HEK293 (cell line): ENCODE data around the gene ELOVL5.

Experiments
- BCL11B ChIP-seq: fragments of 450-650 bp; formaldehyde crosslinking; IDR thresholded peaks from 2 replicates; pipeline ENCODE4 v1.5.1; 2016; ENCODE audit warnings: low read depth, missing biosample characterization, missing genetic modification characterization
- FEZF1 ChIP-seq: fragments of 450-650 bp; formaldehyde crosslinking; IDR thresholded peaks from 2 replicates; pipeline ENCODE4 v1.5.1; 2016; ENCODE audit warnings: missing biosample characterization, missing genetic modification characterization
- GLI4 ChIP-seq: fragments of 450-650 bp; formaldehyde crosslinking; IDR thresholded peaks from 2 replicates; pipeline ENCODE4 v1.5.1; 2016; ENCODE audit warnings: missing biosample characterization, missing genetic modification characterization
- GLIS1 ChIP-seq: fragments of 450-650 bp; formaldehyde crosslinking; IDR thresholded peaks from 2 replicates; pipeline ENCODE4 v1.5.1; 2016; ENCODE audit warnings: missing biosample characterization, missing genetic modification characterization
- GLIS2 ChIP-seq: fragments of 450-650 bp; formaldehyde crosslinking; IDR thresholded peaks from 2 replicates; pipeline ENCODE4 v1.5.1; 2016; ENCODE audit warnings: missing biosample characterization, missing genetic modification characterization
- KLF1 ChIP-seq: fragments of 450-650 bp; formaldehyde crosslinking; IDR thresholded peaks from 2 replicates; pipeline ENCODE4 v1.5.1; 2016; ENCODE audit warnings: missing biosample characterization, missing genetic modification characterization
- KLF7 ChIP-seq: fragments of 450-650 bp; formaldehyde crosslinking; IDR thresholded peaks from 2 replicates; pipeline ENCODE4 v1.5.1; 2016; ENCODE audit warnings: missing biosample characterization, missing genetic modification characterization, borderline replicate concordance
- KLF8 ChIP-seq: fragments of 450-650 bp; formaldehyde crosslinking; IDR thresholded peaks from 2 replicates; pipeline ENCODE4 v1.5.1; 2016; ENCODE audit warnings: missing biosample characterization, missing genetic modification characterization
- KLF9 ChIP-seq: fragments of 450-650 bp; formaldehyde crosslinking; IDR thresholded peaks from 2 replicates; pipeline ENCODE4 v1.5.1; 2016; ENCODE audit warnings: missing biosample characterization, missing genetic modification characterization, low read depth
- OVOL3 ChIP-seq: fragments of 450-650 bp; formaldehyde crosslinking; IDR thresholded peaks from 2 replicates; pipeline ENCODE4 v1.5.1; 2016; ENCODE audit warnings: missing biosample characterization, missing genetic modification characterization
- WT1 ChIP-seq: fragments of 450-650 bp; formaldehyde crosslinking; IDR thresholded peaks from 2 replicates; pipeline ENCODE4 v1.5.1; 2016; ENCODE audit warnings: missing biosample characterization, missing genetic modification characterization
- ZBTB17 ChIP-seq: fragments of 450-650 bp; formaldehyde crosslinking; IDR thresholded peaks from 2 replicates; pipeline ENCODE4 v1.5.1; 2016; ENCODE audit warnings: missing biosample characterization, missing genetic modification characterization
- ZBTB20 ChIP-seq: fragments of 450-650 bp; formaldehyde crosslinking; IDR thresholded peaks from 2 replicates; pipeline ENCODE4 v1.5.1; 2016; ENCODE audit warnings: missing biosample characterization, missing genetic modification characterization
- ZBTB44 ChIP-seq: fragments of 450-650 bp; IDR thresholded peaks from 2 replicates; pipeline ENCODE4 v1.5.1; 2018; ENCODE audit warnings: missing biosample characterization, mild to moderate bottlenecking, missing genetic modification characterization
- ZBTB49 ChIP-seq: fragments of 450-650 bp; formaldehyde crosslinking; IDR thresholded peaks from 2 replicates; pipeline ENCODE4 v1.5.1; 2016; ENCODE audit warnings: missing biosample characterization, missing genetic modification characterization, low read depth
- ZBTB8A ChIP-seq: fragments of 450-650 bp; formaldehyde crosslinking; IDR thresholded peaks from 2 replicates; pipeline ENCODE4 v1.5.1; 2016; ENCODE audit warnings: missing biosample characterization, missing genetic modification characterization
- ZFP69B ChIP-seq: fragments of 450-650 bp; formaldehyde crosslinking; IDR thresholded peaks from 2 replicates; pipeline ENCODE4 v1.5.1; 2016; ENCODE audit warnings: missing biosample characterization, missing genetic modification characterization
- ZIC2 ChIP-seq: fragments of 450-650 bp; formaldehyde crosslinking; IDR thresholded peaks from 2 replicates; pipeline ENCODE4 v1.5.1; 2016; ENCODE audit warnings: missing biosample characterization, missing genetic modification characterization
- ZNF211 ChIP-seq: fragments of 450-650 bp; formaldehyde crosslinking; IDR thresholded peaks from 2 replicates; pipeline ENCODE4 v1.5.1; 2016; ENCODE audit warnings: low read depth, missing biosample characterization, missing genetic modification characterization
- ZNF24 ChIP-seq: fragments of 450-650 bp; formaldehyde crosslinking; IDR thresholded peaks from 2 replicates; pipeline ENCODE4 v1.5.1; 2016; ENCODE audit warnings: missing biosample characterization, missing genetic modification characterization
- ZNF335 ChIP-seq: fragments of 450-650 bp; formaldehyde crosslinking; conservative IDR thresholded peaks from 2 replicates; pipeline ENCODE4 v1.5.1; 2016; ENCODE audit warnings: missing biosample characterization, missing genetic modification characterization
- ZNF341 ChIP-seq: fragments of 450-650 bp; formaldehyde crosslinking; IDR thresholded peaks from 2 replicates; pipeline ENCODE4; 2016; ENCODE audit warnings: low read depth, missing biosample characterization, missing genetic modification characterization
- ZNF398 ChIP-seq: fragments of 450-650 bp; formaldehyde crosslinking; IDR thresholded peaks from 2 replicates; pipeline ENCODE4 v1.5.1; 2017; ENCODE audit warnings: missing biosample characterization, missing genetic modification characterization
- ZNF514 ChIP-seq: fragments of 450-650 bp; formaldehyde crosslinking; IDR thresholded peaks from 2 replicates; pipeline ENCODE4 v1.5.1; 2016; ENCODE audit warnings: missing biosample characterization, missing genetic modification characterization
- ZNF600 ChIP-seq: fragments of 450-650 bp; formaldehyde crosslinking; IDR thresholded peaks from 2 replicates; pipeline ENCODE4 v1.5.1; 2016; ENCODE audit warnings: missing biosample characterization, missing genetic modification characterization
- ZNF639 ChIP-seq: fragments of 450-650 bp; formaldehyde crosslinking; IDR thresholded peaks from 2 replicates; pipeline ENCODE4 v1.5.1; 2016; ENCODE audit warnings: missing biosample characterization, missing genetic modification characterization
- ZNF785 ChIP-seq: fragments of 450-650 bp; formaldehyde crosslinking; IDR thresholded peaks from 2 replicates; pipeline ENCODE4 v1.5.1; 2016; ENCODE audit warnings: missing biosample characterization, missing genetic modification characterization
- ZNF843 ChIP-seq: fragments of 450-650 bp; formaldehyde crosslinking; IDR thresholded peaks from 2 replicates; pipeline ENCODE4 v1.5.1; 2016; ENCODE audit warnings: missing biosample characterization, missing genetic modification characterization
- ZSCAN4 ChIP-seq: fragments of 450-650 bp; formaldehyde crosslinking; IDR thresholded peaks from 2 replicates; pipeline ENCODE4 v1.5.1; 2017; ENCODE audit warnings: missing biosample characterization, missing genetic modification characterization

The ELOVL5 gene

GRCh38 chr6:53359095-53359842 lies 10.5 kb upstream of the ELOVL5 start (continued):
- TF ChIP-seq ZBTB8A (tag by site-specific recombination), result peak; percentile 88
- TF ChIP-seq GLIS2 (tag by site-specific recombination), result peak; percentile 92
- TF ChIP-seq ZNF211 (tag by site-specific recombination), result no peak
- 0 out of 2 replicates have a peak, but pooled peaks have one; percentile 21 for TF ChIP-seq ZNF639 (tag by site-specific recombination)
- TF ChIP-seq KLF9 (tag by site-specific recombination), result peak; percentile 67
- TF ChIP-seq ZNF514 (tag by site-specific recombination), result no peak
- peak; percentile 92; the same call in 1 of the 2 replicates for TF ChIP-seq KLF7 (tag by site-specific recombination)
- TF ChIP-seq ZFP69B (tag by site-specific recombination), result peak; percentile 41; the same call in 1 of the 2 replicates
- peak; percentile 97 for TF ChIP-seq ZBTB17 (tag by site-specific recombination)
- peak; percentile 88 for TF ChIP-seq ZNF335
- peak; percentile 43; the same call in 1 of the 2 replicates for TF ChIP-seq KLF8 (tag by site-specific recombination)
- TF ChIP-seq ZNF785 (tag by site-specific recombination), result 0 out of 2 replicates have a peak, but pooled peaks have one; percentile 48
- 0 out of 2 replicates have a peak, but pooled peaks have one; percentile 14 for TF ChIP-seq WT1 (tag by site-specific recombination)
- TF ChIP-seq KLF1 (tag by site-specific recombination), result peak; percentile 91
- peak; percentile 75 for TF ChIP-seq ZNF398 (tag by site-specific recombination)
- TF ChIP-seq ZIC2, result peak; percentile 36; the same call in 1 of the 2 replicates
- peak; percentile 9; the same call in 1 of the 2 replicates for TF ChIP-seq FEZF1 (tag by site-specific recombination)
- TF ChIP-seq OVOL3, result peak; percentile 52; the same call in 1 of the 2 replicates
- TF ChIP-seq ZSCAN4 (tag by site-specific recombination), result 0 out of 2 replicates have a peak, but pooled peaks have one; percentile 8
- peak; percentile 52 for TF ChIP-seq ZNF341
- 0 out of 2 replicates have a peak, but pooled peaks have one; percentile 33 for TF ChIP-seq ZNF24 (tag by site-specific recombination)
- peak; percentile 87 for TF ChIP-seq GLI4 (tag by site-specific recombination)
- peak; percentile 52; the same call in 1 of the 2 replicates for TF ChIP-seq BCL11B (tag by site-specific recombination)
- no peak; the same call in 1 of the 2 replicates for TF ChIP-seq ZBTB44
- TF ChIP-seq GLIS1 (tag by site-specific recombination), result peak; percentile 86
- TF ChIP-seq ZNF843 (tag by site-specific recombination), result peak; percentile 47; the same call in 1 of the 2 replicates
- TF ChIP-seq ZNF600 (tag by site-specific recombination), result peak; percentile 89
- no peak for TF ChIP-seq ZBTB49 (tag by site-specific recombination)
- TF ChIP-seq ZBTB20, result peak; percentile 100
